Measurements from ENCODE around the gene PLCH1.

DNA sequence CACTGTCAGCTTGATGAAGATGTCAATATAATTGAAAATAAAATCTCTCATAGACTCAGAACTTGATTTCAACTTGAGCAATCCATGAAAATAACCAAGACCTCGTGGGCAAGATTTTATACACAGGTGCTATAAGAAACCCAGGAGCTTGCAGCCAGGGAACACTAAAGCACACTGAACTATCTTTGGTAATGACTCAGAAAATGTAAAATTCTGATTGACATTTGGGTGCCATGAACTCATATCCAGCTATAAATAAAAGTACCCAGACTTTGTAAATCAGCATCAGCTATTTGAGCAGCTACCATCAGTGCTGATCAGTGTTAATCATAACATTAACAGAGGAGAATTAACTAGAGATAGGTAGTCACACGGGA is 61.5 kb downstream of the PLCH1 start:
- TF ChIP-seq, protein P1, sequence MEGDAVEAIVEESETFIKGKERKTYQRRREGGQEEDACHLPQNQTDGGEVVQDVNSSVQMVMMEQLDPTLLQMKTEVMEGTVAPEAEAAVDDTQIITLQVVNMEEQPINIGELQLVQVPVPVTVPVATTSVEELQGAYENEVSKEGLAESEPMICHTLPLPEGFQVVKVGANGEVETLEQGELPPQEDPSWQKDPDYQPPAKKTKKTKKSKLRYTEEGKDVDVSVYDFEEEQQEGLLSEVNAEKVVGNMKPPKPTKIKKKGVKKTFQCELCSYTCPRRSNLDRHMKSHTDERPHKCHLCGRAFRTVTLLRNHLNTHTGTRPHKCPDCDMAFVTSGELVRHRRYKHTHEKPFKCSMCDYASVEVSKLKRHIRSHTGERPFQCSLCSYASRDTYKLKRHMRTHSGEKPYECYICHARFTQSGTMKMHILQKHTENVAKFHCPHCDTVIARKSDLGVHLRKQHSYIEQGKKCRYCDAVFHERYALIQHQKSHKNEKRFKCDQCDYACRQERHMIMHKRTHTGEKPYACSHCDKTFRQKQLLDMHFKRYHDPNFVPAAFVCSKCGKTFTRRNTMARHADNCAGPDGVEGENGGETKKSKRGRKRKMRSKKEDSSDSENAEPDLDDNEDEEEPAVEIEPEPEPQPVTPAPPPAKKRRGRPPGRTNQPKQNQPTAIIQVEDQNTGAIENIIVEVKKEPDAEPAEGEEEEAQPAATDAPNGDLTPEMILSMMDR (IDR thresholded peaks at IDR 0.05): no peak
- no peak for TF ChIP-seq POLR2A (IDR thresholded peaks at IDR 0.05)
- TF ChIP-seq POLR2AphosphoS5 (IDR thresholded peaks at IDR 0.05): no peak
